ENCODE measurements around the gene HAND1.

The HAND1 gene

DNA sequence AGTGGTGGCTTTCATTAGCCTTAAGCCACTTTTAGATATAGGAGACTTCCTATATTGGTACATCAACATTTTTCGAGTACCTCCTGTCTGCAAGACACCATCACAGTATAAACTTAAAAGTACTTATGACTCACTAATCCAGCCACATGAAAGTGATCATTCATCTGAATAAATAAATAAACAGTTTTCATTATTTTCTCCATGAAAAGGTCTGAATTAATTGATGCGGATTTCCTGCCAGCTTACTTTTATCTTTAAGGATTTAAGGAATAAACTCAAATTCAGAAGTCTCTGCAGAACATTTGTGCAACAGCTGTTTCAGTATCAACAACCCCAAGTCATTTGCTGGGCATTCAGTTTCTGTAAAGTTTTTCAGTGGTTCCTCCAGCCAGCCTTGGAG, 28.2 kb downstream of the HAND1 start:
- DNase-seq = no peak

- DNase-seq = no peak
Observed at GRCh38 chr5:154447089-154447725, 30.8 kb downstream of the HAND1 start.

DNA sequence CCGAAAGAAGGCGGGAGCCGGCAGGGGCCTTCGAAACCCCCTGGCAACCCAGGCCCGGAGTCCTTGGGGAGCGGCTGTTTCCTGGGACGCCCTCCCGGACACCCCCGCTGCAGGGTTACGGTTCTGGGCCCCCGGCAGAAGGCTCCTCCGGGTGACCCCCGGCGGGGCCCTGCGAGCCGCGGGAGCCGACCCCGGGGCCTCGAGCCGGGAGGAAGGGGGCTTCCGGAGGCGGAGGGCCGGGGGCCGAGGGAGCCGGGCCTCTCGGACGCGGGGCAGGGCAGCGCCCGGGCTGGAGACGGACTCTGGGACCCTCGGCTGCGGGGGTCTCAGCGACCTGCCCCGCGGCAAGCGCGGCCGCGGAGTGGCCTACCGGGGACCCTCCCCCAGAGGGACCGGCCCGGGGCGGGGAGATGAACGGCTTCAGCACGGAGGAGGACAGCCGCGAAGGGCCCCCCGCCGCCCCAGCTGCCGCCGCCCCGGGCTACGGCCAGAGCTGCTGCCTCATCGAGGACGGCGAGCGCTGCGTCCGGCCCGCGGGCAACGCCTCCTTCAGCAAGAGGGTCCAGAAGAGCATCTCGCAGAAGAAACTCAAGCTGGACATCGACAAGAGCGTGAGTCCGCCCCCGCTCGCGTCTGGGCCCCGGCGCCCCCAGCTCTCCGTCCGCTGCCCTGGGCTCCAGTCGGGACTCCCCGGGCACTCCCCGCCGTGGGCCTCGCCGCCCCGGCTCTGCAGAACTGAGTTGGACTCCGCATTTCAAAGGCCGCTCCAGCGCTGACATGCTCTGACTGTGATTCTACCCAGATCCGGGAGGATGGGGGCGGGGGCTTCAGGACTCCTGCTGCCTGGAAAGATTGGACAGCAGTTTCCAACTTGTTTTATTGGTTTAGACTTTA, 31.6 kb downstream of the HAND1 start:
- peak; percentile 32 for DNase-seq

DNA sequence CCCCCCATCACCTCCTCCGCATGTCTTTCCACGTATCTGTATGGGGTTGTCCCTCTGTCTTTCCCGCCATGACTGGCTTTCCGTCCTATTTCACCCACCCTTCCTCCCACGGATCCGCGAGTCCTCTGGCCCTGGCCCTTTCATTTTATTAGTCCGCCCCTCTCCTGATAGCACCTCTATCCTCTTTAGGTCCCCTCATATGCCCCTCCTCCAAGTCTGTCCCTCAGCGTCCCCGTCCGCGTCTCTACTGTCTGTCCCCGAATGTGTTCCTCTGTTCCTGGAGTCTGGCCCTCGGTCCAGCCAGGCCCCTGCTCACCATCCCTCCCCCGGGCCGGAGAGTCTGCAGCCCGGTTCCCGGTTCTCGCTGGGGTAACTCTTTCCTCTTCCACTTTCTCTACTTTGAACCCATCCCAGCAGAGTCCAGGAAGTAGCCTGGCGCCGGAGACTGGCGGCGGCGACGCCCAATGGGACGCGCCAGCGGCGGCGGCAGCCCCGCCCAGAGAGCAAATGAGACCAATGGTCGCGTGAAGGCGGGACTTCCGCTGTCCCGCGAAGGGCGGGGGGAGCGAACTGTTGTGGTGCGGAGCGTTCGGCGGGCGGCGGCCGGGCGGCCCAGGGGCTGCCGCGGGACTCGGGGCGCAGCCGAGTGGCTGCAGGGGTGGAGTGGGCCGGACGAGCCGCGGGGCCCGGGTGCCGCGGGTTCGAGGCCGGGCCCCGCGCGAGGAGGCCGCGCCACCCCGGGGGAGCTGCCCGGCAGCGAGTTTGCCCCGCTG, 32.4 kb downstream of the HAND1 start, which contains the start of gene SAP30L:
SAP30L (plus strand) TSS at position 576 of the 773 bp plus-strand sequence. CDS start 608 bp downstream, outside the sequence.
- peak; percentile 97 for DNase-seq

DNA sequence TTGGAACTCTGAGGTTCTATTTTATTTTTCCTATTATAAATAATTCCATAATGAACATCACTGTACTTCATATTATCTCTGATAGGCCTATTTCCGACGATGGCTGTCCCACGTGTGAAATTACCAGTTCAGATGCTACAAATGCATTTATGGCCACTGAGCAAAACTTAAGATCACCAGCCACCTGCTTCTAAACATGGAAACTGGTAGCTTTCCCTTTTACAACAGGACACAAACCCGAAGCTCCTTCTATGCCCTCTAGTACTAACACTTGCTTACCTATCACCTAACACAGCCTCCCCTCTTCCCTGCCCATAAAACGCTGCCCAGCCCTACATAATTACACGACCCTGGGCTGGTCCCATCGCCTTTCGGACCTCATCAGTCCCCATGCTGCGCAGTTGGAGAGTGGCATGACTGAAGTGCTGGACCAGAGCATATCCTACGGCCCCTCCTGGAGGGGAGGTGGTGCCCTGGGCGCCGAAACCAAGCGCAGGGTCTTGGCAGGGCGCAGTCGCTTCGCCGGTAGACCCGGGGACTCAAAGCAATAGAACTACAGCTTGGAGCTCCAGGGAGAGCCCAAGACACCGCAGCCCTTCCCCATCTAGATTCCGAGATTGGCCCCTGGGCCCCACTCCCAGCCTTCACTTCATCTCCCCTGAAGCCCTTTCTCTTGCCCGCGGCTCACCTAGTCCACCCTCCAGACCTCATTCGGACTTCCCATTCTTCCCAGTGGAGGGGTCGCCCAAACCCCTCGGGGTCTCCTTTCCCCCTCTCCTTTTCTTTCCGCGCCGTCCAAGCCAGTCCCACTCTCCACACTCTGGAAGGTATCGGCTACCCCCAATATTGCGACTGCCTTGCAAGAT, 33.2 kb downstream of the HAND1 start:
- DNase-seq = peak; percentile 6

DNA sequence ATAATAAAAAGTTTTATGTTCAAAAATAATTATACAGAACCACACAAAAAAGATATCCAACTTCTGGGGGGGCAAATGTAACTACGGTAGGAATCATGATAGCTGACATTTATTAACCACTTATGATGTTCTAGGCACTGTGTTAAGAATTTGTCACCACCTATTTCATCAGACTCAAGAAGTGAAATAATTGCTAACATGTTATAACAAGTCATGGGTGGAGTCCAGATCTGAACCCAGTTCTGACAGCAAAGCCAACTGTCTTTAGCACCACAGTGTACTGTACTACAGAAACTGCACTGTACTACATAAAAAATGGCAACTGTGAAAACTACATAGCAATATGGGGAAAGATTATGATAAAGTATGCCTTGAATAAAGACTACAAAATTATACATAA, 35.2 kb downstream of the HAND1 start:
- DNase-seq = no peak

DNA sequence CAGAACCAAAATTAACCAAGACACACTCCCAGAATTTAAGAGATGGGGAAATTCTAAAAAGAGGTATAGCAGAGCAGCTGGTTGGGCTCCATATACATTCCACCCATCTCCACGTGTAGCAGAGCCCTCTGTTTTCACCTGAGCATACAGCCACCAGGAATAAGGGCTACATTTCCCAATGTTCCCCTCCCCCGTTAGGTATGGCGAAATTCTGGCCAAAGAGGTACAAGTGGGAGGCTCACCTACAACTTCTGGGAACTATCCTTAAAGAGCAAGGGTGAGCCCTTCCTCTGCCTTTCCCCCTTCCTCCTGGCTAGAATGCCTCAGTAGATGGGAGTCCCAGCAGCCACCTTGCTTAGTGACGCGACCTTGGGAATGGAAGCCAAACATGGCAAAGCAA, 37.5 kb downstream of the HAND1 start:
- no peak for DNase-seq

DNA sequence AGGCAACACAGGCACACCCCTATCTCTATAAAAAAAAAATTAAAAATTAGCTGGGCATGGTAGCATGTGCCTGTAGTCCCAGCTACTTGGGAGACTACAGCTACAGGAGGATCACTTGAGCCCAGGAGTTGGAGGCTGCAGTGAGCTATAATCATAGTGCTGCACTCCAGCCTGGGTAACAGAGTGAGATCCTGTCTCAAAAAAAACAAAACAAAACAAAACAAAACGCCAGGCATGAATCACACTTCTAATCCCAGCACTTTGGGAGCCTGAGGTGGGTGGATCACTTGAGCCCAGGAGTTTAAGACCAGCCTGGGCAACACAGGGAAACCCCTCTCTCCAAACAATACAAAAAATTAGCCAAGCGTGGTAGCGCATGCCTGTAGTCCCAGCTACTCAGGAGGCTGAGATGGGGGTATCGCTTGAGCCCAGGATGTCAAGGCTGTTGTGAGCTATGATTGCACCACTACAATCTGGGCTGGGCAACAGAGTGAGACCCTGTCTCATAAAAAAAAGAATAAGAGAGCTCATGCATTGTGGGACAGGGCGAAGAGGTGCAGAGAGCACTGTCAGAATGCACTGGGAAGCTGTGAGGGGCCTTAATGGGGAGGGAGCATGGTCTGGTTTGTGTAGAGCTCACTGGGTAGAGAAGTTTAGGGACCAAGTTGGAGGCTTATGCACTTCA, 40.6 kb downstream of the HAND1 start:
- no peak for DNase-seq

DNA sequence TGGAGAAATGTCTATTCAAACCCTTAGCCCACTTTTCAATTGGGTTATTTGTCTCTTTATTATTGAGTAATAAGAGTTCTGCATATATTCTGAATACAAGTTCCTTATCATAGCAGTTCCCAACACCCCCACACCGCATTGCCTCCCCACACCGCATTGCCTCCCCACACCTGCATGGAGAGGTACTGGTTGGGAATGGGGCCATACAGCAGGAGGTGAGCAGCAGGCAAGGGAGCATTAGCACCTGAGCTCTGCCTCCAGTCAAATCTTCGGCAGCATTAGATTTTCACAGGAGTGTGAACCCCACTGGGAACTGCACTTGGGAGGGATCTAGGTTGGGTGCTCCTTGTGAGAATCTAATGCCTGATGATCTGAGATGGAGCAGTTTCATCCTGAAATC, 42.8 kb downstream of the HAND1 start:
- no peak for DNase-seq

DNA sequence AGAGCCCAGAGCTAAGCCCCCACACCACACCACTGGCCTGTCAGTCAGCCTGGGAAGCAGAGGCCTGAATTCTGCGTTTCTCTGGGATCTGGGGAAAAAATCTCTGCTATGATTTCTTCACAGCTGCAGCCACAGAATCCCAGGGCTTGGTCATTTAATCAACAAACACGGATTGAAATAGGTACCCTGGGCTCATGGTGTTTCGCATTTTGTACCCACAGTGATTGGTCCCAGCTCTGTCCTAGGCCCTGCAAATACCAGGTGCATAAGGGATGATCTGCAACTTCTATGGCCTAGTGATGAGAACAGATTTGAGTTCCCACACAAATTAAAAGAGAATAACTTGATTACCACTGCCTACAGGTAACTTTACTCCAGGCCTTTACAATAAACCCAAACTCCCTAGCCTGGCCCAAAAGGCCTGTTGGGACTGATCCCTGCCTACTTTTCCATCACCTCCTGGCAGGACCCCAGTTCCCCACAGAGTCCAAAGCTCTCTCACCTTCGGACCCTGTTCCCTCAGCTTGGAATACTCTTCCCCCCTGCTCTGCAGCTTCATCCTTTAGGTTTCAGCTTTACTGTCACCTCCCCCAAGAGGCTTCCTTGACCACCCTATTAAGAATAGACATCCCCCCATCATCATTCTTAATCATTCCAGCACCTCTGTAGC, 46.9 kb downstream of the HAND1 start:
- no peak for DNase-seq

DNA sequence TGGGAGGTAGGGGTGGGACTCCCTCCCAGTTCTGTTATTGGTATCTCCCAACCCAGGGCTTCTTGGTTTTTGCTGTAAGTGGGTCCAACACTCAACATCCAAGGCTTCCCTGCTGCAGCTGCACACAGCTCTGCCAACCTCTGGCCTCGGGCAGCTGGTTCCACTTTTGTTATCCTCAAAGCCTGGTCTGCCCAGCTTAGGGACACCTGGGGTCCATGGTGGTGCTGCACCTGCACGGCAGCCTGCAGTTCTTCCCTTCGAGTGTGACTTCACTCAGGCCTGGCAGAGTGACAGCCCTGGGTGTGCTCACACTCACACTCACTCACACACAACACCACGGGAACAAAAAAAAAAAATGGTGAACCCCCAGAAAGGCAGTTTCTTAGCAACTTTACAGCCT, 47.6 kb downstream of the HAND1 start:
- no peak for DNase-seq

DNA sequence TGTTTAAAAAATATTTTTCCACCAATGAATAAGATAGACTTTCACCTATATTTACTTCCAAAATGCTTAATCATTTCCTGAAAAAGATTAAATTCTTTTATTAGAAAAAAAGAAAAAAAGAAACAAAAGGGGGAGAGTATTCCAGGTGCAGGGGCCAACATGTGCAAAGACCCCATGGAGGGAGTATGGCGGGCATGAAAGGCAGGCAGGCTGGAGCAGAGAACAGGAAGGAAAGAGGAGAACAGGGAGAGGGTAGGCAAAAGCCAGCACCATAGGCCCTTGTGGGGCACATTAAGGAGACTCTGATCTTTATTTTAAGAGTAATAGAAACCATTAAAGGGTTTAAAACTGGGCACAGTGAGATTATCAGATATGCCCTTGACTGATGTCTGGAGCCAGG, 48.7 kb downstream of the HAND1 start:
- no peak for DNase-seq

DNA sequence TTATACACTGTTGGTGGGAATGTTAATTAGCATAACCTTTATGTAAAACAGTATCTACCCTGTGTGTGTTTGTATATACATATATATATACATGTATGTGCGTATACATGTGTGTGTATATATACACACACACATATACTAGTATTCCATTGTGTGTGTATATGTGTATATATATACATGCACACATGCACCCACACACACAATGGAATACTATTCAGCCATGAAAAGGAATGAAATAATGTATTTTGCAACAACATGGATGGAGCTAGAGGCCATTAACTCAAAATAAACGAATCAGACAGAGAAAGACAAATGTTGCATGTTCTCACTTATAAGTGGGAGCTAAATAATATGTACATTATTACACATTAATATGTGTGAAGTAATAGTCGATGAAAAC, 49.8 kb downstream of the HAND1 start:
- DNase-seq = no peak

Data from activated CD4-positive, alpha-beta T cell treated with anti-CD3 and anti-CD28 coated beads, Interleukin-2, amount 50 U/mL, for 16 hours (primary cell).